Hematopoietic multipotent progenitor cell (in vitro differentiated cells): ENCODE data around the gene MICU1. TPM values are rescaled to one million over a fixed set of nuclear protein-coding genes. Genes with fewer than 3 reads are reported as not detected.
"Not testable (repeated sequence)": the region's sequence is repeated elsewhere in the genome, so short reads cannot be mapped to it uniquely, and the experiment has no call there.

Source experiments
- DNase-seq, 3 donors: peaks; one replicate each; pipeline ENCODE4 v3.0.0-alpha.2; 2011 to 2015; ENCODE audit warnings: low read depth in 2 of 3, low spot score in 2 of 3
- total RNA-seq: library from RNA; depleted of rRNA; stranded (reverse); fragments of >200 nt; gene quantifications from one replicate; pipeline ENCODE4 v1.2.3, GENCODE V29; 2012

Gene MICU1
- total RNA-seq, 1 donor = 19.4 TPM

DNA sequence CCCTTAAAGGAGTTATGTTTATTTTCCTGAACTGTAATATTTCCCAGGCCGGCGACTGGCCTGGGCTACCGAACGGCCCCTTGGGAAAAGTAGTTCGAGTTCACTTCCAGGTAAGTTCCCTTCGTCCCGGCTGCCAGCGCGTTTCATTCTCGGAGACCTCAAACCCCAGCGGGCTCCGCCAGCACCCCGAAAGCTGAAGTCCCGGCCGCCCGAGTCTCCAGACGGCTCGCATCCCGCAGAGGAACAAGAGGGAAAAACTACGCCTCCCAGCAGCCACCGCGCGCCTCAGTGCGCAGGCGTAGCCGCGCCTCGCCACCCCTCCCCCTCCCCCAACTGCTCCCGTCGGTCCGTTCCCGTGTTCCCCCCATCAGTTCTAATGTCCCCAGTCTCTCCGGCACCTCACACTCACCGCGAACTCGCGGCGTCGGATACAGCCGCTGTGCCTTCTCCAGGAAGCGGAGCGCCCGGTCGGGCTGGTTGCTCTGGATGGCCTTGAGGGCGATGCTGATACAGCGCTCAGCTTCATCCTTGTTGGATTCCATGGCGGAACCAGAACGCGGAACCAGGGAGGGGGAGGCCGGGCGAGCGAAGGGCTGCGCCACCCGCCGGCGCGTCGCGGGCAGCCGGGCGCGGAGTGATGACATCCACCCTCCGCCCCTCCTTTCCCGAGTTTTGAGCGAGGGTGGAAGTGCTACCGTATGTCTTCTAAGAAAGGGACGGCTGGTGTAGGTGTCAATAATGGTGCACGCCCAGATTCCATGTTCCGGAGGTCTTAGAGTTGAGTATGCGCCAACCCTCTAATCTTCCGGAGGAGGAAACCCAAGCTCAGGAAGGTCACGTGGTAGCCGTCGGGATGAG is 271.3 kb downstream of the MICU1 start, which contains the start of gene DNAJB12:
Gene DNAJB12 (minus strand): TSS at position 564 of the 858 bp plus-strand sequence. CDS start 22 bp downstream, at position 542.
- DNase-seq = peak; percentile 88 to 96 (median 93)

DNA sequence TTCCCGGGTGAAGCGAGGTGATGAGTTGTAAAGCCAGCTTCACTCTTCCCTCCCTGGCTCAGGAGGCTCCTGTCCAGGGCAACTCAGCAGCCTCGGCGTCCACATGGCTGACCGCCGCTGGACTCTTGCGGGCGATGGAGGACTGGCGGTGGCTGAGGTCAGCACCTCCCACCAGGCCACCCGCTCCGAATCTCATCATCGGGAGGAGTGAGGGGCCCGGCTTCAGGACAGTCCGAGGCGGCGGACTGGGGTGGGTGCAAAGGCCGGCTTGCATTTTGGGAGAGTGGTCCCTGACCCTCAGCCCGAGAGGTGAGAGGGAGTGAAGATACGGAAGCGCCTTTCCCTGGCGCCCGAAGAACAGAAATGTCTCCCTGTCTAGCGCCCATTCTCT is 271.9 kb downstream of the MICU1 start:
- DNase-seq = no peak

DNA sequence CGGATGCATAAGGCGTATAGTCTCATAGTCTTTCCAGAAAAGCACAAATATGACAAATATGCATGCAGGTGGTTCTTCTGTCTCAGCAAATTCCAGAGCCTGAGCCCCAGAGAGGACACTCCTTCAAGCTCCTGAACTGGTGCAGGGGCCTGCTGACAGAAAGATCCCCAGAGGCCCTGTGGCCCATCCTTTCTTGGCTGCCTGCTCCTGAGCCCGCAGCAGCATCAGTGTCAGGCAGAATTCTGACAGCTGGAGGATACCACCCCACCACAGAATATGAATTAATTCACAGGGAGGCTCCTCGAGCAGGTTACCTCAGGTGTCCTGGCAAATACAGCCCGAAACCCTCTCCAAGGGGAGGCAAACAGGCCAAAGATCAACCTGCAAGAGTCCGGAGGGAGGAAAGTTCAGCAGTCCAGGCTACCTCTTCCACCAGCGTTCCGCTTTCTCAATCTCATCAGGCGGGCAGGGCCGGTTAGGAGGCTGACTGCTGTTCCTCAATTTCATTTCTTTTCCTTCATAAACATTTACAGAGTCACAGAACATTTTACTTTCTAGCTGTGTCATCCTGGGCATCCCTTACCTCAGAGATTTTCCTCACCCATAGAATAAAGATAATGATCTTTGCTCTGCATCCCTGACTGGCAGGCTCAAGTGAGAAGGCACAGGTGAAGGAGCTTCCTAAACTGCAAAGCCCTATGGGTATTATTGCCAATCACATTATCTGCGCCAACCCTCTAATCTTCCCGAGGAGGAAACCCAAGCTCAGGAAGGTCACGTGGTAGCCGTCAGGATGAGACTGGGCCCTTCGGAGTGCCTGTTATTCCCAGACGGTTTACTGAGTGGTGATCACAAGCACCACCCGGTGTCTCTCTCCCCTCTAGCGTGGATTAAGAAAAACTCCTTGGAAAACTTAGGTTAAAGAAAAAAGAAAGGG is 272.6 kb downstream of the MICU1 start:
- DNase-seq = no peak

GRCh38 chr10:72351479-72351878 is 274.4 kb downstream of the MICU1 start:
- DNase-seq = no peak

- no peak for DNase-seq
These were observed 276.4 kb downstream of the MICU1 start for GRCh38 chr10:72349438-72349837.

GRCh38 chr10:72348282-72348681 is 277.6 kb downstream of the MICU1 start:
- no peak for DNase-seq

GRCh38 chr10:72346117-72346516 is 279.8 kb downstream of the MICU1 start:
- not testable (repeated sequence) for DNase-seq

GRCh38 chr10:72344932-72345331 is 280.9 kb downstream of the MICU1 start:
- DNase-seq = no peak

DNA sequence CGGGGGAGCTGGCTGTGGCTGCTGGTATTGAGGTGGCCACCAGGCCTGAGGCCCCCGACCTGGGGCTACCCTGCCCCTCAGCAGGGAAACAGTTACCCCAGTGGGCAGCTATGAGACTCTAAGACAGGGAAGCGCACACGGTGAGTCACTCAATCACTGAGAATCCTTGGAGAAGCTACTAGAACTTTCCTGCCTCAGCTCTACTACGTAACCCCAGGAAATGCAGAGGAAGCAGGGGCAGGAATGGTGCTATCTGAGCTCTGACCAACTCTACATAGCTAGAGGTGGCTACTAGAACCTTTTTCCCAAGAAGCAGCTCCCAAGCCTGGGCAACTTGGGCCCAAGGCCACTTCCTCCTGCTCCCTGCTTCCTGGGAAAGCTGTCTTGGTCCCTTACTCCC is 283.0 kb downstream of the MICU1 start:
- no peak for DNase-seq

- peak; percentile 59 to 70 (median 62) for DNase-seq
These were observed 285.2 kb downstream of the MICU1 start for GRCh38 chr10:72340510-72341261.

- DNase-seq = no peak
These were observed 287.7 kb downstream of the MICU1 start for GRCh38 chr10:72338180-72338579.

- DNase-seq = no peak
These were observed 288.2 kb downstream of the MICU1 start for GRCh38 chr10:72337722-72338121.

DNA sequence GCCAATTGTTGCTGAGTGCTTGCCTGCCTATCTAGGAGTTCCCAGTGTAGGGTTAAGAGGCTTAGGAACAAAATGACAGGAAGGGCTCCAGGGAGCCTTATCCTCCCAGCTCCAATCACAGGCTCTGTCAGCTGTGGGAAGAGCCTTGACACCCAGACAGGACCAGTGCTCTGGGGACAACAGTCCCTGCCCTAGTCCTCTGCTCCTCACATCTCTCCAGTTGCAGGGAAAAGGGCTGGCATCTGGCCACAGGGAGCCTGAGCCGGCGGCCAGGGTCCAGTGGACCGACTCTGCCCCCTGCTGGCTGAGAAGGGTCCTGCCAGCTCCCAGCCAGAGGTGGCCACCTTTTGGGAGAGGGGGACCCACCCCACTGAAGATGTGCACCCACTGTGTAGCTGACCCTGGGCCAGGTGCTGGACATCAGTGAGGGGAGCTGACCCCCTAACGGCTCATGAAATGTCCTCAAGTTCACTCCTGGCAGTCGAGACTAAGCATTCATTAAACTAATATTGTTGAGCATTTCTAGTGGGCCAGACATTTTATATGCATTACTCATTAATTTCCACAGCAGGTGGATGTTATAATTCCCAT is 288.7 kb downstream of the MICU1 start:
- DNase-seq = peak in 2 of 3 donors; percentile 52 to 54

DNA sequence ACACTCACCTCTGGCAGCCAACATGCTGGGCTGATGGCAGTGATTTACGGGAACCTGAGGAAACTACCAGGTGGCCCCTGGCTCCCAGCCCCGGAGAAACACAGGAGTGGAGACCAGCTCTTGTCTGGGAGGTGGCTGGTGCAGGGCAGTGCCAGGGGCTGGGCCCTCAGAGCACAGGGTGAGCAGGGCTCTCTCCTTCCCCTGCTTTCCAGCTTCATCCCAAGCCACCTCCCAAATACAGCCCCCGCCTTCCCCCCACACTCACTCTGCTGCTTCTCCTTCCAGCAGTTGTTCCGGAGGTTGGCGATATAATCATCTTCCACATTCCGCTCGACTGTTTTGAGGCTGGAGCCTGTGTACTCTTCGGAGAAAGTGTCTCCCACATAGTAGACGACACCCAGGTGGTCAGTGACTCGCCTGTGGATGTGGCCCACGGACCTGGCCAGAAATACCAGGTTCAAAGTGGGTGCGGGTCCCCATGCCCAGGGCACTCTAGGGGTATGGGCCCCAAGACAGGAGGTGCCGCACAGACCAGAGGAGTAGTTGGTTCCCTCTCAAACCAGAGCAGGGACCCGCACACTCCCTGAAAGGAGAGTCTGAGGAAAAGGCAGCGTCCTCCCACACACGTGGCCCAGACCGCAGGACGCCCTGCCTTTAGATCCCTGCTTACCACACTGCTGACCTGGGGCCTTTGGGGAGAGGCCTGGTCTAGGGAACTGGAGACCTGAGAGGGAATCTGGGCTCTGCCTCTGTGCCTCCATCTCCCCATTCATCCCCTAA is 289.4 kb downstream of the MICU1 start:
- DNase-seq = no peak

- peak in 1 of 3 donors; percentile 59 for DNase-seq
These were observed 290.3 kb downstream of the MICU1 start for GRCh38 chr10:72335394-72336258.

GRCh38 chr10:72334825-72335393 is 291.0 kb downstream of the MICU1 start:
- DNase-seq = peak; percentile 62 to 96 (median 91)

DNA sequence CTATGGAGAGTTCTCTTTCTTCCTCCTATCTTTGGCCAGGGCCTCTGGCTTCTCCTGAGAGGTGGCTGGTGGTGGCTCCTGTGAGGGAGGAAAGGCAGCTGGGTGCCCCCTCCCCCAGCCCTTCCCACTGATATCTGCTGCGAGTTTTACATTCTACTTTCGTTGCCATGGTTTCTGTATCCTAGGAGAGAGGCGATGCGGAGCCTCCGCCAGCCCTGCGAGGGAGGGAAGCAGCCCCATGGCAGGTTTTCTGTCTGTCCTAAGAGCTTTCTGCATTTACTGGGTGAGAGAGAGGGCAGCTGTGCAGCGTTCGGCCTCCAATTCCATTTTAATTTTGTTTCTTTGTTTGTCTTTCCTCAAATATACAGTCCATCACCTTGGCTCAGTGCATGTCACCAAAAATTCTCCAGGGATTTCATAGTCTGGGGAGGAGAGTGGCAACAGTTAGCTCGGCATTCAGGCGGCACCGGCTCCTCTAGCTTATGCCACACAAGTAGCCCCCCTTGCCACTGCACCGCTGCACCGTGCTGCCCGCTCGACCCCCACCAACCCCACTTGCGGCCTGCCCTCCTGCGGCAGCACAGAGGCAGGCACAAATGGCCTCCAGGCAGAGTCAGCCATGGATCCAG is 291.6 kb downstream of the MICU1 start:
- peak in 1 of 3 donors; percentile 50 for DNase-seq
